ENCODE results near the gene SPOCK1. TPM values are rescaled to one million over a fixed set of nuclear protein-coding genes. Genes with fewer than 3 reads are reported as not detected.
"Not testable (repeated sequence)": the region's sequence is repeated elsewhere in the genome, so short reads cannot be mapped to it uniquely, and the experiment has no call there.

The SPOCK1 gene
- total and polyA plus RNA-seq, 7 experiments from 2014 or later, result 2.8 TPM; not detected in 6

- Mint-ChIP-seq H3K27ac (no peak overlapping the region), H3K36me3 (no peaks in the 10 kb centered on the region), H3K27me3 (peaks cover 8 to 42% (median 20%) of the 10 kb centered on the region in 5 donors), H3K9me3 (peaks cover 0 to 10% (median 0%) of the 10 kb centered on the region in 11 donors), H3K4me1 (no peaks in the 10 kb centered on the region), H3K4me3 (no peak overlapping the region)
- Histone ChIP-seq H3K36me3 (ENCODE audit: control insufficient read depth in 2 of 3, insufficient read depth in 3 of 3, low read length in 3 of 3) (no peaks in the 10 kb centered on the region), H3K27ac (ENCODE audit: low read depth, low read length) (no peak overlapping the region), H3K4me1 (ENCODE audit: control insufficient read depth in 2 of 2, insufficient read depth in 2 of 2, low read length in 2 of 2) (no peaks in the 10 kb centered on the region), H3K4me3 (ENCODE audit: low read length) (no peak overlapping the region), H3K9me3 (ENCODE audit: control insufficient read depth in 2 of 3, low read length in 3 of 3) (no peaks in the 10 kb centered on the region), H3K27me3 (ENCODE audit: control insufficient read depth in 2 of 2, insufficient read depth in 2 of 2, low read length in 2 of 2) (no peaks in the 10 kb centered on the region)
- POLR2A ChIA-PET, result no interaction called here
- CTCF ChIA-PET, result no interaction called here
- DNase-seq (no peak), ATAC-seq (no peak)
- intact Hi-C loops (cut with micrococcal nuclease), result no loop called here
These were observed 235.1 kb downstream of the SPOCK1 start for GRCh38 chr5:137264041-137264440.

GRCh38 chr5:137263371-137264005 is 235.6 kb downstream of the SPOCK1 start:
- no peak for DNase-seq
- Histone ChIP-seq H3K27me3 (ENCODE audit: control insufficient read depth in 2 of 2, insufficient read depth in 2 of 2, low read length in 2 of 2) (no peaks in the 10 kb centered on the region), H3K27ac (ENCODE audit: low read depth, low read length) (no peak overlapping the region), H3K36me3 (ENCODE audit: control insufficient read depth in 2 of 3, insufficient read depth in 3 of 3, low read length in 3 of 3) (no peaks in the 10 kb centered on the region), H3K4me3 (ENCODE audit: low read length) (no peak overlapping the region), H3K9me3 (ENCODE audit: control insufficient read depth in 2 of 3, low read length in 3 of 3) (no peaks in the 10 kb centered on the region), H3K4me1 (ENCODE audit: control insufficient read depth in 2 of 2, insufficient read depth in 2 of 2, low read length in 2 of 2) (no peaks in the 10 kb centered on the region)
- peaks cover 8 to 45% (median 23%) of the 10 kb centered on the region in 5 donors for H3K27me3 Mint-ChIP-seq
- H3K27ac Mint-ChIP-seq, result no peak overlapping the region
- peaks cover 0 to 12% (median 0%) of the 10 kb centered on the region in 11 donors for H3K9me3 Mint-ChIP-seq
- intact Hi-C loops (cut with micrococcal nuclease), result no loop called here
- ChIA-PET CTCF (no interaction called here), POLR2A (no interaction called here)
- no peaks in the 10 kb centered on the region for H3K36me3 Mint-ChIP-seq
- no peak overlapping the region for H3K4me3 Mint-ChIP-seq
- H3K4me1 Mint-ChIP-seq, result no peaks in the 10 kb centered on the region
- no peak for ATAC-seq

GRCh38 chr5:137262818-137263217 is 236.3 kb downstream of the SPOCK1 start:
- H3K4me1 ChIP-seq (ENCODE audit: control insufficient read depth in 2 of 2, insufficient read depth in 2 of 2, low read length in 2 of 2), result no peaks in the 10 kb centered on the region
- H3K9me3 Mint-ChIP-seq, result peaks cover 0 to 12% (median 2%) of the 10 kb centered on the region in 11 donors
- DNase-seq, result no peak
- H3K4me3 Mint-ChIP-seq, result no peak overlapping the region
- H3K27ac ChIP-seq (ENCODE audit: low read depth, low read length), result no peak overlapping the region
- no peaks in the 10 kb centered on the region for H3K36me3 Mint-ChIP-seq
- intact Hi-C loops (cut with micrococcal nuclease), result no loop called here
- H3K27me3 Mint-ChIP-seq, result peaks cover 8 to 43% (median 22%) of the 10 kb centered on the region in 5 donors
- POLR2A ChIA-PET, result no interaction called here
- CTCF ChIA-PET, result no interaction called here
- no peaks in the 10 kb centered on the region for H3K27me3 ChIP-seq (ENCODE audit: control insufficient read depth in 2 of 2, insufficient read depth in 2 of 2, low read length in 2 of 2)
- no peaks in the 10 kb centered on the region for H3K4me1 Mint-ChIP-seq
- ATAC-seq, result no peak
- H3K4me3 ChIP-seq (ENCODE audit: low read length), result no peak overlapping the region
- no peaks in the 10 kb centered on the region for H3K9me3 ChIP-seq (ENCODE audit: control insufficient read depth in 2 of 3, low read length in 3 of 3)
- H3K27ac Mint-ChIP-seq, result no peak overlapping the region
- H3K36me3 ChIP-seq (ENCODE audit: control insufficient read depth in 2 of 3, insufficient read depth in 3 of 3, low read length in 3 of 3), result no peaks in the 10 kb centered on the region

- Mint-ChIP-seq H3K4me3 (no peak overlapping the region), H3K4me1 (no peaks in the 10 kb centered on the region), H3K27me3 (peaks cover 4 to 32% (median 21%) of the 10 kb centered on the region in 5 donors), H3K27ac (no peak overlapping the region), H3K9me3 (peaks cover 0 to 11% (median 2%) of the 10 kb centered on the region in 11 donors), H3K36me3 (no peaks in the 10 kb centered on the region)
- ChIA-PET POLR2A (no interaction called here), CTCF (no interaction called here)
- Histone ChIP-seq H3K4me3 (ENCODE audit: low read length) (no peak overlapping the region), H3K27ac (ENCODE audit: low read depth, low read length) (no peak overlapping the region), H3K27me3 (ENCODE audit: control insufficient read depth in 2 of 2, insufficient read depth in 2 of 2, low read length in 2 of 2) (no peaks in the 10 kb centered on the region), H3K4me1 (ENCODE audit: control insufficient read depth in 2 of 2, insufficient read depth in 2 of 2, low read length in 2 of 2) (no peaks in the 10 kb centered on the region), H3K9me3 (ENCODE audit: control insufficient read depth in 2 of 3, low read length in 3 of 3) (no peaks in the 10 kb centered on the region), H3K36me3 (ENCODE audit: control insufficient read depth in 2 of 3, insufficient read depth in 3 of 3, low read length in 3 of 3) (no peaks in the 10 kb centered on the region)
- DNase-seq (no peak), ATAC-seq (no peak)
- intact Hi-C loops (cut with micrococcal nuclease), result no loop called here
These were observed 238.1 kb downstream of the SPOCK1 start for GRCh38 chr5:137260820-137261695.

- CTCF ChIA-PET; H3K27ac Mint-ChIP-seq; H3K36me3 ChIP-seq (ENCODE audit: control insufficient read depth in 2 of 3, insufficient read depth in 3 of 3, low read length in 3 of 3); intact Hi-C loops (cut with micrococcal nuclease); H3K4me1 ChIP-seq (ENCODE audit: control insufficient read depth in 2 of 2, insufficient read depth in 2 of 2, low read length in 2 of 2); H3K27ac ChIP-seq (ENCODE audit: low read depth, low read length); H3K4me3 ChIP-seq (ENCODE audit: low read length); DNase-seq; H3K27me3 ChIP-seq (ENCODE audit: control insufficient read depth in 2 of 2, insufficient read depth in 2 of 2, low read length in 2 of 2); H3K36me3 Mint-ChIP-seq; H3K9me3 ChIP-seq (ENCODE audit: control insufficient read depth in 2 of 3, low read length in 3 of 3); H3K9me3 Mint-ChIP-seq; H3K4me3 Mint-ChIP-seq; POLR2A ChIA-PET; ATAC-seq; H3K4me1 Mint-ChIP-seq: not testable (repeated sequence)
- H3K27me3 Mint-ChIP-seq, result peaks cover 3 to 22% (median 19%) of the 10 kb centered on the region in 5 donors
These were observed 240.0 kb downstream of the SPOCK1 start for GRCh38 chr5:137259115-137259514.

- H3K4me1 Mint-ChIP-seq, result no peaks in the 10 kb centered on the region
- peaks cover 0 to 8% (median 2%) of the 10 kb centered on the region in 11 donors for H3K9me3 Mint-ChIP-seq
- Histone ChIP-seq H3K9me3 (ENCODE audit: control insufficient read depth in 2 of 3, low read length in 3 of 3) (no peaks in the 10 kb centered on the region), H3K4me1 (ENCODE audit: control insufficient read depth in 2 of 2, insufficient read depth in 2 of 2, low read length in 2 of 2) (no peaks in the 10 kb centered on the region), H3K27ac (ENCODE audit: low read depth, low read length) (no peak overlapping the region), H3K36me3 (ENCODE audit: control insufficient read depth in 2 of 3, insufficient read depth in 3 of 3, low read length in 3 of 3) (no peaks in the 10 kb centered on the region), H3K4me3 (ENCODE audit: low read length) (no peak overlapping the region), H3K27me3 (ENCODE audit: control insufficient read depth in 2 of 2, insufficient read depth in 2 of 2, low read length in 2 of 2) (no peaks in the 10 kb centered on the region)
- ATAC-seq (no peak), DNase-seq (no peak)
- H3K4me3 Mint-ChIP-seq, result no peak overlapping the region
- H3K27ac Mint-ChIP-seq, result no peak overlapping the region
- H3K36me3 Mint-ChIP-seq, result no peaks in the 10 kb centered on the region
- intact Hi-C loops (cut with micrococcal nuclease), result no loop called here
- ChIA-PET CTCF (no interaction called here), POLR2A (no interaction called here)
- peaks cover 0 to 28% (median 14%) of the 10 kb centered on the region in 5 donors for H3K27me3 Mint-ChIP-seq
These were observed 244.7 kb downstream of the SPOCK1 start for GRCh38 chr5:137254119-137255090.

Data from naive thymus-derived CD4-positive, alpha-beta T cell (primary cell).